BJ (cell line): Measurements from ENCODE around the gene SORD. TPM values are rescaled to one million over a fixed set of nuclear protein-coding genes. Genes with fewer than 3 reads are reported as not detected.
"Not testable (repeated sequence)": the region's sequence is repeated elsewhere in the genome, so short reads cannot be mapped to it uniquely, and the experiment has no call there.

Experiments used
- CTCF ChIA-PET: fragments of 350-600 bp; formaldehyde crosslinking; extraction: SDS; loops from one replicate; lab custom pipeline; 2021; ENCODE audit warnings: antibody characterized with exemption, inconsistent platforms; lab: Yijun Ruan, JAX
- POLR2A ChIA-PET: fragments of 300-600 bp; sonication (Branson Sonifier 250); formaldehyde crosslinking; extraction: SDS; loops from one replicate; lab custom pipeline; 2021; ENCODE audit warnings: antibody characterized with exemption; lab: Charles Lee
- DNase-seq: peaks from one replicate; pipeline ENCODE4 v3.0.0-alpha.2; 2011; ENCODE audit warnings: low read depth
- H3K27me3 ChIP-seq: 2 replicates; pipeline ENCODE4 v1.6.0; 2011; ENCODE audit warnings: low read length; ENCODE audit not compliant: control insufficient read depth, insufficient read depth
- H3K36me3 ChIP-seq: 2 replicates; pipeline ENCODE4 v1.5.1; 2011; ENCODE audit warnings: low read length; ENCODE audit not compliant: control insufficient read depth, insufficient read depth
- H3K4me3 ChIP-seq: 2 replicates; pipeline ENCODE4 v1.5.1; 2011; ENCODE audit warnings: low read depth, mild to moderate bottlenecking, control low read depth, low read length
- polyA plus RNA-seq: library from polyadenylated mRNA; depleted of rRNA; stranded (reverse); fragments of >200 nt; gene quantifications from 2 replicates; pipeline ENCODE4 v1.2.3, GENCODE V29; 2011
- TF ChIP-seq, protein P1 (sequence below): IDR thresholded peaks from 2 replicates; pipeline ENCODE4 v1.5.1; 2011; ENCODE audit warnings: low read depth, mild to moderate bottlenecking, control low read depth, inconsistent platforms, low read length, moderate library complexity; ENCODE audit not compliant: insufficient read depth

SORD gene
- polyA plus RNA-seq, 1 experiment, result 30.4 TPM

GRCh38 chr15:45030743-45031142 lies 7.7 kb downstream of the SORD start:
- no peak for DNase-seq
- POLR2A ChIA-PET, result no interaction called here
- no peaks in the 10 kb centered on the region for H3K36me3 ChIP-seq
- H3K27me3 ChIP-seq, result no peaks in the 10 kb centered on the region
- TF ChIP-seq, protein P1, sequence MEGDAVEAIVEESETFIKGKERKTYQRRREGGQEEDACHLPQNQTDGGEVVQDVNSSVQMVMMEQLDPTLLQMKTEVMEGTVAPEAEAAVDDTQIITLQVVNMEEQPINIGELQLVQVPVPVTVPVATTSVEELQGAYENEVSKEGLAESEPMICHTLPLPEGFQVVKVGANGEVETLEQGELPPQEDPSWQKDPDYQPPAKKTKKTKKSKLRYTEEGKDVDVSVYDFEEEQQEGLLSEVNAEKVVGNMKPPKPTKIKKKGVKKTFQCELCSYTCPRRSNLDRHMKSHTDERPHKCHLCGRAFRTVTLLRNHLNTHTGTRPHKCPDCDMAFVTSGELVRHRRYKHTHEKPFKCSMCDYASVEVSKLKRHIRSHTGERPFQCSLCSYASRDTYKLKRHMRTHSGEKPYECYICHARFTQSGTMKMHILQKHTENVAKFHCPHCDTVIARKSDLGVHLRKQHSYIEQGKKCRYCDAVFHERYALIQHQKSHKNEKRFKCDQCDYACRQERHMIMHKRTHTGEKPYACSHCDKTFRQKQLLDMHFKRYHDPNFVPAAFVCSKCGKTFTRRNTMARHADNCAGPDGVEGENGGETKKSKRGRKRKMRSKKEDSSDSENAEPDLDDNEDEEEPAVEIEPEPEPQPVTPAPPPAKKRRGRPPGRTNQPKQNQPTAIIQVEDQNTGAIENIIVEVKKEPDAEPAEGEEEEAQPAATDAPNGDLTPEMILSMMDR, result no peak
- CTCF ChIA-PET, result no interaction called here
- no peak overlapping the region for H3K4me3 ChIP-seq

- CTCF ChIA-PET, POLR2A ChIA-PET, H3K4me3 ChIP-seq, H3K27me3 ChIP-seq, H3K36me3 ChIP-seq, DNase-seq: not testable (repeated sequence)
These were observed 8.6 kb downstream of the SORD start for GRCh38 chr15:45031522-45032028.

DNA sequence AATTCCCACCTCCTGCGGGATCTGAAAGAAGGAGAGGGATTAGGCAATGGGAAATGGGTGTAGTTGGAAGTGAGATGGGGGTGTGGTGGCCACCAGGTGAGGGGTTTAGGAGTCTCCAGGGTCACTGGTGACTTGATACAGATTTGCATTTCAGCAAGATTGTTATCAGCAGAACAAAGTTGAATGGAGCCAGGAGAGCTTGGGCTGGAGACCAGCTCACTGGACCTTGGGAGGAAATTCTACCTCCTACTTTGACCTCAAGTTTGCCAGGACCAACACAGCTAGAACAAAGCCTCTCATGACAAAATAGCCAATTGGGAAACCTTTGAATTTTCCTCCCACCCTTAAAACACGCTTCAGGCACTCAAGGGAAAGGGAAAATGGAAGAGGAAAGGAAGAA lies 9.5 kb downstream of the SORD start:
- H3K36me3 ChIP-seq, H3K4me3 ChIP-seq, CTCF ChIA-PET, H3K27me3 ChIP-seq, DNase-seq, POLR2A ChIA-PET: not testable (repeated sequence)

- DNase-seq, H3K27me3 ChIP-seq, POLR2A ChIA-PET, CTCF ChIA-PET, H3K4me3 ChIP-seq, H3K36me3 ChIP-seq: not testable (repeated sequence)
These were observed 11.1 kb downstream of the SORD start for GRCh38 chr15:45034087-45034486.

GRCh38 chr15:45034600-45035375 lies 11.8 kb downstream of the SORD start:
- CTCF ChIA-PET, result interaction anchor here (0.6 to 4.0 kb wide), 5 partner anchors 39 to 182 kb away, joined by 3 to 18 read pairs (median 4); no protein-coding TSS in a partner anchor
- DNase-seq, H3K36me3 ChIP-seq, H3K27me3 ChIP-seq, POLR2A ChIA-PET, H3K4me3 ChIP-seq: not testable (repeated sequence)

- H3K4me3 ChIP-seq, DNase-seq, POLR2A ChIA-PET, H3K36me3 ChIP-seq, H3K27me3 ChIP-seq: not testable (repeated sequence)
- CTCF ChIA-PET, result interaction anchor here (0.6 to 4.0 kb wide), 14 partner anchors 9 to 184 kb away, joined by 3 to 18 read pairs (median 4); partner anchors contain the start of gene SORD
- TF ChIP-seq, protein P1, result peak; percentile 87
These were observed 14.1 kb downstream of the SORD start for GRCh38 chr15:45036812-45037781.

DNA sequence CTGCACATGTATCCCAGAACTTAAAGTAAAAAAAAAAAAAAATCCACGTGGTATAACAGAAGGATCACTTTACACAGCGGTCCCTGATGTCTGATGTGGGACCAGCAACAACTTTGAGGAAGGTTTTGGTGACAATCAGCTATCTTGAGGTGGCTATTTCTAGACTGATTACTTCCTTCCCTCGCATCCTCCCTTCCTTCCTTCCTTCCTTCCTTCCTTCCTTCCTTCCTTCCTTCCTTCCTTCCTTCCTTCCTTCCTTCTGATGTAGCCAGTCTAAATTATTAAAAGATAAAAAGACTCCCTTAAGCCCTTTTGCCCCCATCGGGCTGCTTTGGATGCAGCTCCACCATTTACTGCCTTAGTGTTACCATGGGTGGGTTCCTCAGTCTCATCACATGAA lies 14.9 kb downstream of the SORD start:
- TF ChIP-seq, protein P1, result no peak
- ChIA-PET POLR2A (no interaction called here), CTCF (interaction anchor here (0.7 to 4.0 kb wide), 8 partner anchors 9 to 185 kb away, joined by 3 to 18 read pairs (median 4); partner anchors contain the start of gene SORD)
- no peak for DNase-seq
- no peaks in the 10 kb centered on the region for H3K27me3 ChIP-seq
- H3K36me3 ChIP-seq, result no peaks in the 10 kb centered on the region
- H3K4me3 ChIP-seq, result no peak overlapping the region

- CTCF ChIA-PET, POLR2A ChIA-PET: not testable (repeated sequence)
These were observed 17.4 kb downstream of the SORD start for GRCh38 chr15:45040396-45040795.

GRCh38 chr15:45041538-45041937 lies 18.5 kb downstream of the SORD start:
- H3K4me3 ChIP-seq, DNase-seq, H3K27me3 ChIP-seq, POLR2A ChIA-PET, H3K36me3 ChIP-seq: not testable (repeated sequence)
- CTCF ChIA-PET, result interaction anchor here (0.8 kb wide), 1 partner anchor 77 kb away, joined by 3 read pairs; no protein-coding TSS in a partner anchor

More at GRCh38 chr15:45040396-45040795, 17.4 kb downstream of the SORD start:
- H3K27me3 ChIP-seq, H3K4me3 ChIP-seq, DNase-seq, H3K36me3 ChIP-seq: not testable (repeated sequence)
